GM19463 (cell line): ENCODE data around the gene ZER1.
A peak's percentile ranks its signal among the peaks of the same experiment; 100 is the strongest.

Experiments used
- ATAC-seq: cut with Tn5 transposase; IDR thresholded peaks from one replicate; pipeline ENCODE4 v1.9.1; 2021; ENCODE audit warnings: mild to moderate bottlenecking, moderate library complexity; ENCODE audit not compliant: unreplicated experiment

ZER1 gene

GRCh38 chr9:128743421-128743820 lies 28.3 kb downstream of the ZER1 start:
- ATAC-seq = no peak

GRCh38 chr9:128742401-128742800 lies 29.3 kb downstream of the ZER1 start:
- no peak for ATAC-seq

- no peak for ATAC-seq
Measured at GRCh38 chr9:128735373-128735772, 36.4 kb downstream of the ZER1 start.

- ATAC-seq = no peak
Measured at GRCh38 chr9:128733256-128733655, 38.5 kb downstream of the ZER1 start.

- ATAC-seq = no peak
Measured at GRCh38 chr9:128732576-128732975, 39.2 kb downstream of the ZER1 start.

GRCh38 chr9:128731691-128732090 lies 40.0 kb downstream of the ZER1 start:
- no peak for ATAC-seq

GRCh38 chr9:128731093-128731492 lies 40.6 kb downstream of the ZER1 start:
- ATAC-seq = no peak

- no peak for ATAC-seq
Measured at GRCh38 chr9:128729766-128730517, 41.8 kb downstream of the ZER1 start.

- no peak for ATAC-seq
Measured at GRCh38 chr9:128729302-128729701, 42.4 kb downstream of the ZER1 start.

- ATAC-seq = no peak
Measured at GRCh38 chr9:128728298-128728697, 43.4 kb downstream of the ZER1 start.

GRCh38 chr9:128727640-128728248 lies 44.0 kb downstream of the ZER1 start:
- ATAC-seq = no peak

- no peak for ATAC-seq
Measured at GRCh38 chr9:128724744-128725211, 46.9 kb downstream of the ZER1 start.

GRCh38 chr9:128723866-128724743 lies 47.6 kb downstream of the ZER1 start, which contains the start of gene ZDHHC12:
ZDHHC12 (minus strand) TSS chr9:128724127; CDS start chr9:128724093, 34 bp downstream.
- ATAC-seq = peak; percentile 97

GRCh38 chr9:128723352-128723865 lies 48.3 kb downstream of the ZER1 start:
- ATAC-seq = no peak

- no peak for ATAC-seq
Measured at GRCh38 chr9:128722380-128723351, 49.1 kb downstream of the ZER1 start.

GRCh38 chr9:128721487-128722010 lies 50.2 kb downstream of the ZER1 start:
- no peak for ATAC-seq

- no peak for ATAC-seq
Measured at GRCh38 chr9:128720841-128721486, 50.8 kb downstream of the ZER1 start.

- ATAC-seq = no peak
Measured at GRCh38 chr9:128719919-128720605, 51.7 kb downstream of the ZER1 start.

GRCh38 chr9:128718475-128718874 lies 53.3 kb downstream of the ZER1 start:
- ATAC-seq = no peak
